HepG2 (cell line): ENCODE results near the gene PLCB4. TPM values are rescaled to one million over a fixed set of nuclear protein-coding genes. Genes with fewer than 3 reads are reported as not detected.

Experiments used
- ATAC-seq: fragments of 200-7000 bp; cut with Tn5 transposase; 3 replicates; pipeline ENCODE4 v1.9.1; 2020; ENCODE audit warnings: mild to moderate bottlenecking, moderate library complexity
- BruUV-seq: library from RNA; stranded (reverse); fragments of 400-500 nt; replicated peaks from 2 replicates; lab custom pipeline; 2021; lab: Mats Ljungman, UMichigan
- CTCF ChIA-PET: fragments of 300-600 bp; formaldehyde crosslinking; extraction: SDS; loops from one replicate; lab custom pipeline; 2021; ENCODE audit warnings: low total read pairs, inconsistent platforms, low intra/inter-chr PET ratio; lab: Yijun Ruan, JAX
- POLR2A ChIA-PET: fragments of 350-600 bp; sonication (Branson Sonifier 250); formaldehyde crosslinking; loops from one replicate; lab custom pipeline; 2020; ENCODE audit warnings: antibody characterized with exemption, inconsistent platforms; lab: Yijun Ruan, JAX
- DNase-seq: peaks from one replicate; pipeline ENCODE4 v3.0.0-alpha.2; 2015; ENCODE audit warnings: low spot score
- FAIRE-seq: peaks from 3 replicates; lab custom pipeline; 2011; peaks lifted over from hg19 to GRCh38; lab: Jason Lieb, UNC
- H2AFZ ChIP-seq: one replicate; pipeline ENCODE4 v1.6.1; 2011; ENCODE audit warnings: low read length, inconsistent platforms
- H3K27ac ChIP-seq: fragments of 300-600 bp; 3 replicates; pipeline ENCODE4 v1.8.0; 2011; ENCODE audit warnings: mixed run types, mild to moderate bottlenecking, mixed read lengths, low read length, inconsistent platforms; ENCODE audit not compliant: insufficient read depth; ENCODE audit errors: extremely low read length
- H3K27me3 ChIP-seq, 2 experiments: fragments of 200-600 bp in 1 of 2; 2 replicates in 1 of 2; 3 replicates in 1 of 2; pipeline versions ENCODE4 v1.6.0 to v1.8.0; 2011; ENCODE audit warnings: low read length in 2 of 2, mild to moderate bottlenecking in 2 of 2, moderate library complexity in 2 of 2, inconsistent platforms in 1 of 2; ENCODE audit not compliant: insufficient read depth in 2 of 2, control insufficient read depth in 1 of 2
- H3K36me3 ChIP-seq, 2 experiments: fragments of 200-600 bp in 1 of 2; replicated peaks in 1 of 2; 2 replicates in 1 of 2; 3 replicates in 1 of 2; pipeline versions ENCODE4 v1.5.1 to v1.8.0; 2011; ENCODE audit warnings: low read length in 2 of 2, inconsistent platforms in 1 of 2; ENCODE audit not compliant: insufficient read depth in 2 of 2, control insufficient read depth in 1 of 2
- H3K4me1 ChIP-seq: 2 replicates; pipeline ENCODE4 v1.5.1; 2012; ENCODE audit warnings: low read length, inconsistent platforms; ENCODE audit not compliant: insufficient read depth
- H3K4me2 ChIP-seq: 2 replicates; pipeline ENCODE4 v1.6.0; 2011; ENCODE audit warnings: low read depth, low read length, inconsistent platforms
- H3K4me3 ChIP-seq, 3 experiments: fragments of 200-600 bp in 1 of 3; sonication (generic), shearing (Covaris generic) in 1 of 3; replicated peaks in 1 of 3; 2 replicates each; pipeline ENCODE4 v1.5.1; 2011 to 2016; ENCODE audit warnings: low read length in 3 of 3, inconsistent platforms in 2 of 3, low read depth in 2 of 3, mild to moderate bottlenecking in 2 of 3, control low read depth in 1 of 3, mixed read lengths in 1 of 3; ENCODE audit not compliant: insufficient read depth in 1 of 3
- H3K79me2 ChIP-seq: one replicate; pipeline ENCODE4 v1.6.1; 2011; ENCODE audit warnings: low read length, inconsistent platforms; ENCODE audit not compliant: insufficient read depth
- H3K9ac ChIP-seq: 2 replicates; pipeline ENCODE4 v1.6.0; 2011; ENCODE audit warnings: mild to moderate bottlenecking, low read depth, low read length, inconsistent platforms; ENCODE audit not compliant: insufficient read depth
- H3K9me3 ChIP-seq: 2 replicates; pipeline ENCODE4 v1.5.1; 2012; ENCODE audit warnings: mild to moderate bottlenecking, low read length
- H4K20me1 ChIP-seq: 2 replicates; pipeline ENCODE4 v1.6.0; 2011; ENCODE audit warnings: inconsistent platforms, mild to moderate bottlenecking, low read length, moderate library complexity; ENCODE audit not compliant: insufficient read depth
- HNRNPLL ChIP-seq: fragments of 200-400 bp; formaldehyde crosslinking; IDR thresholded peaks from 2 replicates; pipeline ENCODE4 v1.6.1; 2017; ENCODE audit warnings: mild to moderate bottlenecking, low read depth, low read length; ENCODE audit not compliant: poor library complexity, severe bottlenecking
- MTF1 ChIP-seq: sonication (generic); formaldehyde crosslinking; IDR thresholded peaks from 2 replicates; pipeline ENCODE4 v1.5.0; 2020; ENCODE audit warnings: missing genetic modification reagents
- ZNF547 ChIP-seq: sonication (generic); formaldehyde crosslinking; IDR thresholded peaks from 2 replicates; pipeline ENCODE4 v1.5.1; 2020; ENCODE audit warnings: mild to moderate bottlenecking, missing genetic modification reagents
- WGBS: methylation state at CpG from one replicate; pipeline ENCODE4 v1.1.6; 2017; ENCODE audit warnings: low lambda C conversion rate; 5-methylcytosine and 5-hydroxymethylcytosine counted together
- in situ Hi-C: cut with HindIII; loops from 2 replicates; pipeline ENCODE4 v1.10.0; 2017; ENCODE audit warnings: low pct_unique_long_range_greater_than_20kb; ENCODE audit not compliant: extremely low pct_ligation_motif_present
- intact Hi-C: fragments of 100-400 bp; cut with micrococcal nuclease; formaldehyde crosslinking; loops from one replicate; pipeline ENCODE4 v1.10.0; 2022; ENCODE audit not compliant: unreplicated experiment
- polyA plus RNA-seq, 8 experiments: library from polyadenylated mRNA; depleted of rRNA in 3 of 8; stranded (reverse) in 7 of 8; unstranded in 1 of 8; fragments of >200 nt; fragmentation: Illumina TruSeq in 4 of 8; extraction: Trizol in 4 of 8; gene quantifications; 2 replicates each; pipeline versions ENCODE4 v1.2.1 to v1.2.3, GENCODE V29; 2011 to 2016; ENCODE audit warnings: low read depth in 4 of 8, missing spikeins in 1 of 8, mixed read lengths in 1 of 8; ENCODE audit not compliant: insufficient read depth in 1 of 8
- total RNA-seq, 5 experiments: library from RNA; depleted of rRNA; stranded (reverse); fragments of >200 nt; fragmentation: Illumina TruSeq; extraction: Trizol; gene quantifications; 2 replicates each; pipeline ENCODE4 v1.2.3, GENCODE V29; 2016; ENCODE audit warnings: low read depth in 1 of 5
- TF ChIP-seq, protein P1 (sequence below): sonication (generic); formaldehyde crosslinking; conservative IDR thresholded peaks from 2 replicates; pipeline ENCODE4 v1.4.0; 2020; ENCODE audit warnings: missing genetic modification reagents
- TF ChIP-seq, protein P2 (sequence below): sonication (generic); formaldehyde crosslinking; IDR thresholded peaks from 2 replicates; pipeline ENCODE4 v1.4.0; 2020; ENCODE audit warnings: missing genetic modification reagents
- TF ChIP-seq, protein P3 (sequence below): sonication (generic); formaldehyde crosslinking; IDR thresholded peaks from 2 replicates; pipeline ENCODE4 v1.4.0; 2020; ENCODE audit warnings: missing genetic modification reagents, borderline replicate concordance

PLCB4 gene
- total and polyA plus RNA-seq, 2 of the 13 experiments (the other 11 are each of a cell fraction or from before 2014, with no cell fraction given): 0.01 TPM; not detected in 1

DNA sequence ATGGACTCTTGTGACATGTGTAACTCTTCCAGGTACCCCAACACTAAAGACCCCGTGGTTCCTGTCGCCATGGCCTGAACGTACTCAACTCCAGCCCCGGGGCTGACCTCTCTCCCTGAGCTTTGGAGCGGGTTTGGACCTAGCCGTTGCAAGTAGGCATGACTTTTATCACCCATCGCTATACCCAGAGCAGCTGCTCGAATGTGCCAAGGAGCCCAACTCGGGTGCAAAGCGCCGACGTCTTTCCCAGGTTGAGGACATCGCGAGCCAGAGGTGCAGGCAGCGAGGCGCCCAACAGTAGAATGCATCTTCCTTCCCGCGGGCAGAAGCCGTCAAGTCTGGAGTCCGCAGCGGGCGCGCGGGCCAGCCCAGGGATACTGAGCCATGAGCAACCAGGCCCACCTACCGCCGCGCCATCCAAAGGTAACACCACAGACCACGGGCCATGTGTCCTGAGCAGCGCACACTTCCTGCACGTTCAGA lies 439.9 kb downstream of the PLCB4 start:
- Histone ChIP-seq H3K27ac (no peak overlapping the region), H3K9ac (no peak overlapping the region), H3K36me3 (no peaks in the 10 kb centered on the region)
- intact Hi-C loops: no loop called here
- ATAC-seq (no peak), FAIRE-seq (no peak), DNase-seq (no peak)
- in situ Hi-C loops: no loop called here
- POLR2A ChIA-PET: no interaction called here
- WGBS: 15% methylated on average over 16 of the region's 30 CpGs
- TF ChIP-seq HNRNPLL (peak; percentile 31), ZNF547 (CRISPR knock-in tag) (no peak), MTF1 (CRISPR knock-in tag) (no peak)
- TF ChIP-seq, protein P1, sequence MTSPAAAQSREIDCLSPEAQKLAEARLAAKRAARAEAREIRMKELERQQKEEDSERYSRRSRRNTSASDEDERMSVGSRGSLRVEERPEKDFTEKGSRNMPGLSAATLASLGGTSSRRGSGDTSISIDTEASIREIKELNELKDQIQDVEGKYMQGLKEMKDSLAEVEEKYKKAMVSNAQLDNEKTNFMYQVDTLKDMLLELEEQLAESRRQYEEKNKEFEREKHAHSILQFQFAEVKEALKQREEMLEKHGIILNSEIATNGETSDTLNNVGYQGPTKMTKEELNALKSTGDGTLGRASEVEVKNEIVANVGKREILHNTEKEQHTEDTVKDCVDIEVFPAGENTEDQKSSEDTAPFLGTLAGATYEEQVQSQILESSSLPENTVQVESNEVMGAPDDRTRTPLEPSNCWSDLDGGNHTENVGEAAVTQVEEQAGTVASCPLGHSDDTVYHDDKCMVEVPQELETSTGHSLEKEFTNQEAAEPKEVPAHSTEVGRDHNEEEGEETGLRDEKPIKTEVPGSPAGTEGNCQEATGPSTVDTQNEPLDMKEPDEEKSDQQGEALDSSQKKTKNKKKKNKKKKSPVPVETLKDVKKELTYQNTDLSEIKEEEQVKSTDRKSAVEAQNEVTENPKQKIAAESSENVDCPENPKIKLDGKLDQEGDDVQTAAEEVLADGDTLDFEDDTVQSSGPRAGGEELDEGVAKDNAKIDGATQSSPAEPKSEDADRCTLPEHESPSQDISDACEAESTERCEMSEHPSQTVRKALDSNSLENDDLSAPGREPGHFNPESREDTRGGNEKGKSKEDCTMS: no peak
- TF ChIP-seq, protein P2, sequence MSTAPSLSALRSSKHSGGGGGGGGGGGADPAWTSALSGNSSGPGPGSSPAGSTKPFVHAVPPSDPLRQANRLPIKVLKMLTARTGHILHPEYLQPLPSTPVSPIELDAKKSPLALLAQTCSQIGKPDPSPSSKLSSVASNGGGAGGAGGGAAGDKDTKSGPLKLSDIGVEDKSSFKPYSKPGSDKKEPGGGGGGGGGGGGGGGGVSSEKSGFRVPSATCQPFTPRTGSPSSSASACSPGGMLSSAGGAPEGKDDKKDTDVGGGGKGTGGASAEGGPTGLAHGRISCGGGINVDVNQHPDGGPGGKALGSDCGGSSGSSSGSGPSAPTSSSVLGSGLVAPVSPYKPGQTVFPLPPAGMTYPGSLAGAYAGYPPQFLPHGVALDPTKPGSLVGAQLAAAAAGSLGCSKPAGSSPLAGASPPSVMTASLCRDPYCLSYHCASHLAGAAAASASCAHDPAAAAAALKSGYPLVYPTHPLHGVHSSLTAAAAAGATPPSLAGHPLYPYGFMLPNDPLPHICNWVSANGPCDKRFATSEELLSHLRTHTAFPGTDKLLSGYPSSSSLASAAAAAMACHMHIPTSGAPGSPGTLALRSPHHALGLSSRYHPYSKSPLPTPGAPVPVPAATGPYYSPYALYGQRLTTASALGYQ (CRISPR knock-in tag): no peak
- TF ChIP-seq, protein P3, sequence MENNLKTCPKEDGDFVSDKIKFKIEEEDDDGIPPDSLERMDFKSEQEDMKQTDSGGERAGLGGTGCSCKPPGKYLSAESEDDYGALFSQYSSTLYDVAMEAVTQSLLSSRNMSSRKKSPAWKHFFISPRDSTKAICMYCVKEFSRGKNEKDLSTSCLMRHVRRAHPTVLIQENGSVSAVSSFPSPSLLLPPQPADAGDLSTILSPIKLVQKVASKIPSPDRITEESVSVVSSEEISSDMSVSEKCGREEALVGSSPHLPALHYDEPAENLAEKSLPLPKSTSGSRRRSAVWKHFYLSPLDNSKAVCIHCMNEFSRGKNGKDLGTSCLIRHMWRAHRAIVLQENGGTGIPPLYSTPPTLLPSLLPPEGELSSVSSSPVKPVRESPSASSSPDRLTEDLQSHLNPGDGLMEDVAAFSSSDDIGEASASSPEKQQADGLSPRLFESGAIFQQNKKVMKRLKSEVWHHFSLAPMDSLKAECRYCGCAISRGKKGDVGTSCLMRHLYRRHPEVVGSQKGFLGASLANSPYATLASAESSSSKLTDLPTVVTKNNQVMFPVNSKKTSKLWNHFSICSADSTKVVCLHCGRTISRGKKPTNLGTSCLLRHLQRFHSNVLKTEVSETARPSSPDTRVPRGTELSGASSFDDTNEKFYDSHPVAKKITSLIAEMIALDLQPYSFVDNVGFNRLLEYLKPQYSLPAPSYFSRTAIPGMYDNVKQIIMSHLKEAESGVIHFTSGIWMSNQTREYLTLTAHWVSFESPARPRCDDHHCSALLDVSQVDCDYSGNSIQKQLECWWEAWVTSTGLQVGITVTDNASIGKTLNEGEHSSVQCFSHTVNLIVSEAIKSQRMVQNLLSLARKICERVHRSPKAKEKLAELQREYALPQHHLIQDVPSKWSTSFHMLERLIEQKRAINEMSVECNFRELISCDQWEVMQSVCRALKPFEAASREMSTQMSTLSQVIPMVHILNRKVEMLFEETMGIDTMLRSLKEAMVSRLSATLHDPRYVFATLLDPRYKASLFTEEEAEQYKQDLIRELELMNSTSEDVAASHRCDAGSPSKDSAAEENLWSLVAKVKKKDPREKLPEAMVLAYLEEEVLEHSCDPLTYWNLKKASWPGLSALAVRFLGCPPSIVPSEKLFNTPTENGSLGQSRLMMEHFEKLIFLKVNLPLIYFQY (CRISPR knock-in tag): no peak
- TF ChIP-seq, all 625 proteins: peak for 1
- Histone ChIP-seq H3K4me1 (no peaks in the 10 kb centered on the region), H2AFZ (no peak overlapping the region), H4K20me1 (no peaks in the 10 kb centered on the region), H3K9me3 (no peaks in the 10 kb centered on the region), H3K4me2 (no peak overlapping the region), H3K4me3 (no peak overlapping the region), H3K27me3 (peaks cover 5 to 59% of the 10 kb centered on the region in 2 experiments), H3K79me2 (no peaks in the 10 kb centered on the region)
- CTCF ChIA-PET: no interaction called here
- BruUV-seq: no TSS peak
